OCI-LY7 (cell line): ENCODE data around the gene GIMAP8.

ENCODE experiments used
- EZH2phosphoT487 ChIP-seq: fragments of 200-600 bp; sonication (generic); IDR thresholded peaks from 2 replicates; pipeline ENCODE4 v1.6.1; 2018; ENCODE audit warnings: low read depth, borderline replicate concordance, mild to moderate bottlenecking, mixed run types, antibody characterized with exemption, low read length, moderate library complexity, mixed read lengths
- TF ChIP-seq, protein P1 (sequence below): fragments of 200-600 bp; sonication (generic); conservative IDR thresholded peaks from 2 replicates; pipeline ENCODE4 v1.5.1; 2014; ENCODE audit warnings: mild to moderate bottlenecking, antibody characterized with exemption, low read length, moderate library complexity, mixed read lengths

GRCh38 chr7:150448789-150449147 is 1.7 kb upstream of the GIMAP8 start:
- TF ChIP-seq, protein P1, sequence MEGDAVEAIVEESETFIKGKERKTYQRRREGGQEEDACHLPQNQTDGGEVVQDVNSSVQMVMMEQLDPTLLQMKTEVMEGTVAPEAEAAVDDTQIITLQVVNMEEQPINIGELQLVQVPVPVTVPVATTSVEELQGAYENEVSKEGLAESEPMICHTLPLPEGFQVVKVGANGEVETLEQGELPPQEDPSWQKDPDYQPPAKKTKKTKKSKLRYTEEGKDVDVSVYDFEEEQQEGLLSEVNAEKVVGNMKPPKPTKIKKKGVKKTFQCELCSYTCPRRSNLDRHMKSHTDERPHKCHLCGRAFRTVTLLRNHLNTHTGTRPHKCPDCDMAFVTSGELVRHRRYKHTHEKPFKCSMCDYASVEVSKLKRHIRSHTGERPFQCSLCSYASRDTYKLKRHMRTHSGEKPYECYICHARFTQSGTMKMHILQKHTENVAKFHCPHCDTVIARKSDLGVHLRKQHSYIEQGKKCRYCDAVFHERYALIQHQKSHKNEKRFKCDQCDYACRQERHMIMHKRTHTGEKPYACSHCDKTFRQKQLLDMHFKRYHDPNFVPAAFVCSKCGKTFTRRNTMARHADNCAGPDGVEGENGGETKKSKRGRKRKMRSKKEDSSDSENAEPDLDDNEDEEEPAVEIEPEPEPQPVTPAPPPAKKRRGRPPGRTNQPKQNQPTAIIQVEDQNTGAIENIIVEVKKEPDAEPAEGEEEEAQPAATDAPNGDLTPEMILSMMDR: peak; percentile 93
- no peak for TF ChIP-seq EZH2phosphoT487
